Measurements from ENCODE around the gene GFY.
"Not testable (repeated sequence)": the region's sequence is repeated elsewhere in the genome, so short reads cannot be mapped to it uniquely, and the experiment has no call there.

Gene GFY

DNA sequence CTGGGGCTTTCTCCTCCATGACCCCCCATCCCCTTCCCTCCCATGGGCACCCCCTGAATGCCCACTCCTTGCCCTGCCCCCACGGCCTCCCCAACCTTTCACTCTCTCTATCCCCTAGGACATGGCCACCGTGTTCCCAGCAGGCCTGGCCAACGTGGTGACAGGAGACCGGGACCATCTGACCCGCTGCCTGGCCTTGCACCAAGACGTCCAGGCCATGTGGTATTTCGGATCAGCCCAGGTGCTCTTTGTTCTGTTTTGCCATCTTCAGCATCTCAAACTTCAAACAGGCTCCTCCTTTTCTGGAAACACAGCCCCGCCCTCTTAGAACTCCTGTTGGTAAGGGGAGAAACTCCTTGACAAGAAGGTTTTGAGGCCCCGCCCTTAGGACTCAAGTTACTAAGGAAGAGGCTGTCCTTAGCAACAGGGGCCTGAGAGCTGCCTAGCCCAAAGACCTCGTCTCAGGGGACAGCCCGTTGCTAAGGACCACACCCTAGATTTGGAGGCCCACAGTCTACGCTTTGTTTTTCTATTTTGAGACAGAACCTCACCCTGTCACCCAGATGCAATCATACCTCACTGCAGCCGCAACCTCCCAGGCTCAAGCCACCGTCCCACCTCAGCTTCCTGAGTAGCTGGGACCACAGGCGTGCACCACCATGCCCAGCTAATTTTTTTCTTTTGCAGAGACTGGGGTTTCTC is 43.7 kb downstream of the GFY start:
- peak; percentile 60 to 72 (median 63) for DNase-seq (ENCODE audit: low read depth in 2 of 3, low spot score in 1 of 3)

DNA sequence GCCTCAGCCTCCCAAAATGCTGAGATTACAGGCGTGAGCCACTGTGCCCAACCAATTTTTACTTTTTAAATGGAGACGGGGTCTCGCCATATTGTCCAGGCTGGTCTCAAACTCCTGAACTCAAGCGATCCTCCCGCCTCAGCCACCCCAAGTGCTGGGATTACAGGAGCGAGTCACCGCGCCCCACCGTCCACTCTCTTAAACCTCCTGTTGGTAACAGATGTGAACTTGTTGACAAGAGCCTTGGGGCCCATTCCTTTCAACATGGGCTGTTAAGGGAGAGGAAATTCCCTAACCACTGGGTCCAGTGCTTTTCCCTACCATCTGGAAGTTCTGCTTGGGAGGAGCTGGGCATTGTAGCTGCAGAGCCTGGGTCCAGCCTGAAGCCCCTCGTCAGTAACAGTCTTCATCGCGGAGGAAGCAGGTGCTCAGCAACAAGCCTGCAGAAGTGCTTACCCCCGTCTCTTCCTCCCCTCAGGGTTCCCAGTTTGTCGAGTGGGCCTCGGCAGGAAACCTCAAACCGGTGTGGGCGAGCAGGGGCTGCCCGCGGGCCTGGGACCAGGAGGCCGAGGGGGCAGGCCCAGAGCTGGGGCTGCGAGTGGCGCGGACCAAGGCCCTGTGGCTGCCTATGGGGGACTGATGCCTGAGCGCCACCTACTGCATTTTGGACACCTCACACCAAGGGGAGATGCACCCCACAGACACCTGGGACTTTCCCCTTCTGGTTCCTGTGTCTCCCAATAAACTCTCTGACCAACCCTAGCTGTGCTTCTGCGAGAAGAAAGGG is 44.8 kb downstream of the GFY start:
- peak; percentile 59 to 79 (median 65) for DNase-seq (ENCODE audit: low read depth in 2 of 3, low spot score in 1 of 3)

DNA sequence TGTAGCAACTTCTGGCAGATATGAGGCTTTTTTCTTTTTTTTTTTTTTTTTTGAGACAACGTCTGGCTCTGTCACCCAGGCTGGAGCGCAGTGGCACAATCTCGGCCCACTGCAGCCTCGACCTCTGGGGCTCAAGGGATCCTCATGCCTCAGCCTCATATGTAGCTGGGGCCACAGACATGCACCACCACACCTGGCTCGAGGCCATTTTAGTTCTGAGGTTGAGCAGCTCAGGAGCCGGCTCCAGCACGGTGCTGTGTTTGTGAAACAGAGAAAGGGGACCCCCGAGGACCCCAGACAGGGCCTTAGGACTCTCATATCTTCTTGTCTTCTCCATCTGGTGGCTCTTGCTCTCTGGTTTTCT is 45.4 kb downstream of the GFY start:
- DNase-seq (ENCODE audit: low read depth in 2 of 3, low spot score in 1 of 3) = no peak

DNA sequence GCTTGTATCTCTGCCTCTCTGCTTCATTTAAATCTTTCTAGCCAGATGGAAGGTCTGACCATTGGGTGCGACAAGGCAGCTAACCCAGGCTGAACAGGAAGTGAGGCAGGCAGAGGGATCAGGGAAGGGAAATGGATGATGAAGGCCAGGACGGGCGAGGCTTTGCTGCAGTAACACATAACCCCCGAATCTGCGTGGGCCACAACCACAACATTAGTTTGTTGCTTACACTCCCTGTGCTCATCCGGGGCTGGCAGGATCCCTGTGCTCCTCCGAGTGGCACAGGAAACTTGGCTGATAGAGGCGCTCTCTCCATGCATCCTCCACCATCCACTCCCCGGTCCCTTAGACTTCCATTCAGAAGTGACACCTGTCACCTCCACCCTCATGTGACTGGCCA is 47.7 kb downstream of the GFY start:
- no peak for DNase-seq (ENCODE audit: low read depth in 2 of 3, low spot score in 1 of 3)

DNA sequence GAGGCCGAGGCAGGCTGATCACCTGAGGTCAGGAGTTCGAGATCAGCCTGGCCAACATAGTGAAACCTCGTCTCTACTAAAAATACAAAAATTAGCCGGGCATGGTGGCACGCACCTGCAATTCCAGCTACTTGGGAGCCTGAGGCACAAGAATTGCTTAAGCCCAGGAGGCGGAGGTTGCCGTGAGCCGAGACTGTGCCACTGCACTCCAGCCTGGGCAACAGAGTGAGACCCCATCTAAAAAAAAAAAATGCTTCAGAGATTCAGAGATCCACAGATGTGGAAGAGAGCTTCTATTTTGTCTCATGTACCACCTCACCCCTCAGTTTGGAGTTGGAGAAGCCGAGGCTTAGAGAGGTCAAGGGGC is 48.3 kb downstream of the GFY start:
- DNase-seq (ENCODE audit: low read depth in 2 of 3, low spot score in 1 of 3) = not testable (repeated sequence)

DNA sequence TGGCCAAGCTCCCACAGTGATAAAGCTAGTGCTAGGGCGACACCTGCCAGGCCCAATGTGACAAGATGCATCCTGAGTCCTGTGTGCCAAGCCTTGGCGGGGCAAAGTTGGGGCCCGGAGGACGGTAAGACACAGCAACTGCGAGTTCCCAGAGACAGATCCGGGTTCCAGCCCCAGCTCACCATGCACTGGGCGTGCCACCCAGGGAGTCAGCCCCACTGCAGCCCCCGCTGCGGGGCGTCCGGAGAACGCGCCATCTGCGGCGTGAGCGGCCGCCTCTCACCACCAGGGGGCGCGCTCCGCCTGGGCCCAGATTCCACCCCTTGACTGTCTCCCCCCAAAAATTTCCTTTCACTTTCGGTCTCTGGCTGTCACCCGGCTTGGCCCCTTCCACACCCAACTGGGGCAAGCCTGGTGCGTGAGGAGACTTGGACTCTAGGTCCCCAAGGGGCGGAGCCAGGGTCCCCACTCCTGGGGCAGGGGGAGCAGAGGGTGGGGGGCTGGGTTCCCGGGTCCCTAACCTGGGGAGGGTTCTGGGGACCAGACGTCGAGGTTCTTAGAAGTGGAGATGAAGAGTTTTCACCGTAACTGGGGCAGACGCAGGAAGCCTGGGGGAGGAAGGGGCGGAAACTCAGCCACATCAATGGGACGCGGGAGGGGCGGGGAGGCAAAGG is 48.8 kb downstream of the GFY start, which contains the start of gene FLT3LG:
Gene FLT3LG, plus strand, starts transcription at position 348 of the 674 bp plus-strand sequence. CDS start 425 bp downstream, outside the sequence.
- DNase-seq (ENCODE audit: low read depth in 2 of 3, low spot score in 1 of 3) = peak; percentile 74 to 86 (median 84)

DNA sequence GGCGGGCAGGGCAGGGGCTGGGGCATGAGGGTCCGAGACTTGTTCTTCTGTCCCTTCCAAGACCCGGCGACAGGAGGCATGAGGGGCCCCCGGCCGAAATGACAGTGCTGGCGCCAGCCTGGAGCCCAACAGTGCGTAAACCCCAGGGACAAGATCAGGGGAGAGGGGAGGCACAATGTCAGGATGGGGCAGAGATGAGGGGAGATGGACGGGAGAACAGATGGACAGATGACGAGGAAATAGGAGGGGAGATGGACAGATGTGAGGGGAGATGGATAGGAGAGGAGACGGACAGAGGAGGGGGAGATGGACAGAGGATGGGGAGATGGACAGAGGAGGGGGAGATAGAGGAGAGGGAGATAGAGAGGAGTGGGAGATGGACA is 49.3 kb downstream of the GFY start:
- DNase-seq (ENCODE audit: low read depth in 2 of 3, low spot score in 1 of 3) = no peak

DNA sequence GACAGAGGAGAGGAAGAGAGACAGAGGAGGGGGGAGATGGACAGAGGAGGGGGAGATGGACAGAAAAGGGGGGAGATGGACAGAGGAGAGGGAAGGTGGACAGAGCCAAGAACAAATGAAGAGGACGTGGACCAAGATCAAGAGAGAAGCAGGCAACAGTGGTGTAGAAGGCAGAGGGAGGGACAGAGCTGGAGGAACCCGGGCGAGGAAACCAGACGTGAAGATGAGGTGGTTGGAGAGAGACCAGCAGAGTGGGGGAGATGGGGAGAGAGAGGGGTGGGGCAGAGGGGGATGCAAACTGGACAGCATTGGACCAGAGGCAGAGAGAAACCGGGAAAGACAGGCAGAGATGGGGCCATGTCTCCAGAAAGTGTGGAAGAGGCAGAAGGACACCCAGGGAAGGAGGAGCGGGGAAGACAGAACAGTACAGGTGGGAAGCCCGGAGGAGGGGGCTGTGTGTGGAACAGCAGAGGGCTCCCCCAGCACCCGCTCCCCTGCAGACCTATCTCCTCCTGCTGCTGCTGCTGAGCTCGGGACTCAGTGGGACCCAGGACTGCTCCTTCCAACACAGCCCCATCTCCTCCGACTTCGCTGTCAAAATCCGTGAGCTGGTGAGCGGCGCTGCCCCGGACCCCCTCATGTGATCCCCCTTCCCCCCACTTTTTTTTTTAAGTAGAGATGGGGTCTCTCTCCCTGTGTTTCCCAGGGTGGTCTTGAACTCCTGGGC is 50.2 kb downstream of the GFY start:
- no peak for DNase-seq (ENCODE audit: low read depth in 2 of 3, low spot score in 1 of 3)

DNA sequence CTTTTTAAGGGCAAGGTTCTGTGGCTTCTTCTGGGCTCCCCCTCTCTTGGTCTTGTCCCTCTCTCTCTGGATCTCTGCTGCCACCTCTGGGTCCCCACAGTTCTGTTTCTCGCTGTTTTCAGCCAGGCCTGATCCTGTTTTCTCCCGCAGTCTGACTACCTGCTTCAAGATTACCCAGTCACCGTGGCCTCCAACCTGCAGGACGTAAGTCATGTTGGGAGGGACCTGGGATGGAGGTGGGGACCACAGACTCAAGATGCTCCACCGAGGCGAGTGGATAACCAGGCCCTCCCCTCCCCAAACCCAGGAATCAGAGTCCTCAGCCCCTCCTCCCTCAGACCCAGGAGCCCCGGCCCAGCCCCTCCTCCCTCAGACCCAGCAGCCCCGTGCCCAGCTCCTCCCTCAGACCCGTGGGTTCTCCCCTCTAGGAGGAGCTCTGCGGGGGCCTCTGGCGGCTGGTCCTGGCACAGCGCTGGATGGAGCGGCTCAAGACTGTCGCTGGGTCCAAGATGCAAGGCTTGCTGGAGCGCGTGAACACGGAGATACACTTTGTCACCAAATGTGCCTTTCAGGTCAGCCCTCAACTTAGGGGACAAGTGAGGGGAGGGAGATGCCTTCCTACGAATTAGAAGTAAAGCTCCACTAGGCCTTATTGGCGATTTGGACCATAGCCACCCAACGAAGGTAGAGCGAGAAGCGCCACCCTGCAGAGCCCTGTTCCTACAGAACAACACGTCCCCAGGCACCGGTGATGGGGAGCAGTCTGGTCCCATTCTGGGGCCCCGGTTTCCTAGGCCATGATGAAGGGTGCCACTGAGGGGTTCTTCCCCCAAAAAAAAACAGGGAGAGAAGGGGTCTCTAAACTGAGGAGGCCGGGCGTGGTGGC is 51.0 kb downstream of the GFY start:
- peak; percentile 69 to 79 (median 77) for DNase-seq (ENCODE audit: low read depth in 2 of 3, low spot score in 1 of 3)

All from stimulated activated CD4-positive, alpha-beta T cell treated with anti-CD3 and anti-CD28 coated beads, Interleukin-12 subunit alpha, Interleukin-12 subunit beta, amount 100 ng/mL, for 48 hours (primary cell).